ENCODE measurements around the gene GPR141.
"Not testable (repeated sequence)": the region's sequence is repeated elsewhere in the genome, so short reads cannot be mapped to it uniquely, and the experiment has no call there.

GPR141 gene

DNA sequence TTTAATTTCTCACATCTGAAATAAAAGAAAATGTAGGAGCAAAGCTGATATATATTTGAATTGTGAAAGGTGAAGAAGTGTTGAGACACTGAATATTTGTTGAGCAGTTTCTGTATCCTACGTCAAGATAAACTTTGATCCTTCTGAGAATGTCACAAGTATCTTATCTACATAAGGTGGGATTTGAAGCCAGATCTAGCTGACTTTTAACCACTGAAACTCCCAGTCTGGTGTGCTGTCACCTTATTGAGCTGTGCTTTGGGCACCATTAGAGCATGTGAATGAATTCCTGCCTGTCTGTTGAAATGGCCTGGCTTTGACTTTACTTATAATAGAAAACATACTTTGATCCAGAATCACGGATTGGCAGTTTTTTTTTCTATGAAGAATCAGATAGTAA is 15.2 kb downstream of the GPR141 start:
- Histone ChIP-seq H2AK5ac (ENCODE audit: low read length) (no peak overlapping the region), H2BK120ac (ENCODE audit: insufficient read depth, low read length, poor library complexity) (no peak overlapping the region), H3K4me2 (ENCODE audit: low read length) (no peak overlapping the region), H3K79me2 (ENCODE audit: control insufficient read depth, insufficient read depth, low read length, poor library complexity) (no peaks in the 10 kb centered on the region), H3K9ac (ENCODE audit: low read length) (no peak overlapping the region), H3K27ac (ENCODE audit: low read depth, low read length) (no peak overlapping the region), H3K9me3 (ENCODE audit: insufficient read depth, low read depth, low read length) (no peaks in the 10 kb centered on the region), H4K91ac (ENCODE audit: low read depth, low read length) (no peak overlapping the region), H2BK12ac (ENCODE audit: low read length) (no peak overlapping the region), H3K4me3 (ENCODE audit: low read depth, low read length) (no peak overlapping the region), H3K18ac (ENCODE audit: low read length) (no peak overlapping the region), H3K79me1 (ENCODE audit: low read length) (no peaks in the 10 kb centered on the region), H3K4me1 (ENCODE audit: control insufficient read depth in 1 of 2, insufficient read depth in 2 of 2, low read length in 2 of 2) (peaks cover 5 to 7% of the 10 kb centered on the region in 2 experiments), H3K23ac (ENCODE audit: low read length) (no peak overlapping the region), H2AFZ (ENCODE audit: insufficient read depth, low read length, poor library complexity) (no peak overlapping the region), H3K4ac (ENCODE audit: low read depth, low read length) (no peak overlapping the region), H2BK5ac (ENCODE audit: low read depth, low read length, poor library complexity) (no peak overlapping the region), H3K36me3 (ENCODE audit: control insufficient read depth in 1 of 2, insufficient read depth in 2 of 2, low read length in 2 of 2) (no peaks in the 10 kb centered on the region), H3K14ac (ENCODE audit: low read length) (no peak overlapping the region), H3K27me3 (ENCODE audit: insufficient read depth, low read length) (no peaks in the 10 kb centered on the region), H4K12ac (ENCODE audit: low read depth, low read length) (no peak overlapping the region), H4K8ac (ENCODE audit: low read depth, low read length) (no peak overlapping the region)
- no CpG with 5 or more reads among the region's 2 CpGs for WGBS (ENCODE audit: extremely low coverage, insufficient coverage, insufficient read length)
- DNase-seq = no peak

DNA sequence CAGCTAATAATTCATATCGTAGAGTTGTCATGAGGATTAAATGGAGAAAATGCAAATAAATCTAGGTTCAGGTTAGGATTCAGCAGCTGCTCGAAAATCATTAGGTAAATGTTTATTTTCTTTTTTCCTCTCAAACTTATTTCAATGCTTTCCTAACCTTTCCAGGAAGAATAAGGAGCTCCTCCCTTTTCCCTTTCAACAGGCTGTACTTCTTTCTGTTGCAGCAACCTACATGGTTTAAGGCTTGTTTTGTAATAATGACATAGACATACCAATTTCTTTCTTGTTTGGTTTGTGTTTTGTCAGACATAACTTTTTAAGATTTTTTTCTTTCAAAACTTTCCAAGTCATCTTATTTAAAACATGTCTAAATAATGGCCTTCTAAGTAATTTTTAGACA is 18.2 kb downstream of the GPR141 start:
- Histone ChIP-seq H3K9ac (ENCODE audit: low read length) (no peak overlapping the region), H4K8ac (ENCODE audit: low read depth, low read length) (no peak overlapping the region), H2BK5ac (ENCODE audit: low read depth, low read length, poor library complexity) (no peak overlapping the region), H4K12ac (ENCODE audit: low read depth, low read length) (no peak overlapping the region), H2BK120ac (ENCODE audit: insufficient read depth, low read length, poor library complexity) (no peak overlapping the region), H3K14ac (ENCODE audit: low read length) (no peak overlapping the region), H2BK12ac (ENCODE audit: low read length) (no peak overlapping the region), H3K23ac (ENCODE audit: low read length) (no peak overlapping the region), H3K4me1 (ENCODE audit: control insufficient read depth in 1 of 2, insufficient read depth in 2 of 2, low read length in 2 of 2) (no peaks in the 10 kb centered on the region), H3K18ac (ENCODE audit: low read length) (no peak overlapping the region), H3K27ac (ENCODE audit: low read depth, low read length) (no peak overlapping the region), H2AK5ac (ENCODE audit: low read length) (no peak overlapping the region), H4K91ac (ENCODE audit: low read depth, low read length) (no peak overlapping the region), H3K4me3 (ENCODE audit: low read depth, low read length) (no peak overlapping the region), H3K36me3 (ENCODE audit: control insufficient read depth in 1 of 2, insufficient read depth in 2 of 2, low read length in 2 of 2) (no peaks in the 10 kb centered on the region), H3K79me1 (ENCODE audit: low read length) (no peaks in the 10 kb centered on the region), H3K27me3 (ENCODE audit: insufficient read depth, low read length) (no peaks in the 10 kb centered on the region), H3K9me3 (ENCODE audit: insufficient read depth, low read depth, low read length) (no peaks in the 10 kb centered on the region), H3K4ac (ENCODE audit: low read depth, low read length) (no peak overlapping the region), H3K4me2 (ENCODE audit: low read length) (no peak overlapping the region), H2AFZ (ENCODE audit: insufficient read depth, low read length, poor library complexity) (no peak overlapping the region), H3K79me2 (ENCODE audit: control insufficient read depth, insufficient read depth, low read length, poor library complexity) (no peaks in the 10 kb centered on the region)
- WGBS (ENCODE audit: extremely low coverage, insufficient coverage, insufficient read length) = no CpG with 5 or more reads among the region's 2 CpGs
- no peak for DNase-seq

DNA sequence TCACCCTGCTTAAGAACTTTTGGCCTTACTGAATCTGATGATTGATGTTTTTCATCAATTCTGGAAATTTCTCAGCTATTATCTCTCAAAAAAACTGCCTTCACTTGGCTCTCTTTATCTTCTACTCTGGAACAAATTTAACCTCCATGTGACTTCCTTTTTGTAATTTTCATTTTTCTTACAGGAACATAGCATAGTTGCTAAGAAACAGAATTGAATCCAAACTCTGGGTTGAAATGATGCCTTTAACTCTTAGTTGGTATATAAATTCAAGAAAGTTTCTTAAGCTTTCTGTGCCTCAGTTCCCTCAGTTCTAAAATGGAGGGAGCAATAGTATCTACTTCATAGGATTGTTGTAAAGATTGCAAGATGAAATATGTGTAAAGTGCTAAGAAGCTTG is 19.8 kb downstream of the GPR141 start:
- no peak overlapping the region for H3K4me2 ChIP-seq (ENCODE audit: low read length)
- H2AFZ ChIP-seq (ENCODE audit: insufficient read depth, low read length, poor library complexity) = no peak overlapping the region
- no peaks in the 10 kb centered on the region for H3K9me3 ChIP-seq (ENCODE audit: insufficient read depth, low read depth, low read length)
- H3K9ac ChIP-seq (ENCODE audit: low read length) = no peak overlapping the region
- no peaks in the 10 kb centered on the region for H3K36me3 ChIP-seq (ENCODE audit: control insufficient read depth in 1 of 2, insufficient read depth in 2 of 2, low read length in 2 of 2)
- H3K27ac ChIP-seq (ENCODE audit: low read depth, low read length) = no peak overlapping the region
- no peak overlapping the region for H2BK12ac ChIP-seq (ENCODE audit: low read length)
- H2BK5ac ChIP-seq (ENCODE audit: low read depth, low read length, poor library complexity) = no peak overlapping the region
- no peak overlapping the region for H3K4me3 ChIP-seq (ENCODE audit: low read depth, low read length)
- no peaks in the 10 kb centered on the region for H3K79me1 ChIP-seq (ENCODE audit: low read length)
- no peak overlapping the region for H2AK5ac ChIP-seq (ENCODE audit: low read length)
- no peak overlapping the region for H4K91ac ChIP-seq (ENCODE audit: low read depth, low read length)
- H3K14ac ChIP-seq (ENCODE audit: low read length) = no peak overlapping the region
- no peaks in the 10 kb centered on the region for H3K79me2 ChIP-seq (ENCODE audit: control insufficient read depth, insufficient read depth, low read length, poor library complexity)
- H2BK120ac ChIP-seq (ENCODE audit: insufficient read depth, low read length, poor library complexity) = no peak overlapping the region
- H3K4me1 ChIP-seq (ENCODE audit: control insufficient read depth in 1 of 2, insufficient read depth in 2 of 2, low read length in 2 of 2) = no peaks in the 10 kb centered on the region
- no peak for DNase-seq
- H3K27me3 ChIP-seq (ENCODE audit: insufficient read depth, low read length) = no peaks in the 10 kb centered on the region
- no peak overlapping the region for H4K8ac ChIP-seq (ENCODE audit: low read depth, low read length)
- no peak overlapping the region for H4K12ac ChIP-seq (ENCODE audit: low read depth, low read length)
- no peak overlapping the region for H3K23ac ChIP-seq (ENCODE audit: low read length)
- H3K18ac ChIP-seq (ENCODE audit: low read length) = no peak overlapping the region
- no peak overlapping the region for H3K4ac ChIP-seq (ENCODE audit: low read depth, low read length)

DNA sequence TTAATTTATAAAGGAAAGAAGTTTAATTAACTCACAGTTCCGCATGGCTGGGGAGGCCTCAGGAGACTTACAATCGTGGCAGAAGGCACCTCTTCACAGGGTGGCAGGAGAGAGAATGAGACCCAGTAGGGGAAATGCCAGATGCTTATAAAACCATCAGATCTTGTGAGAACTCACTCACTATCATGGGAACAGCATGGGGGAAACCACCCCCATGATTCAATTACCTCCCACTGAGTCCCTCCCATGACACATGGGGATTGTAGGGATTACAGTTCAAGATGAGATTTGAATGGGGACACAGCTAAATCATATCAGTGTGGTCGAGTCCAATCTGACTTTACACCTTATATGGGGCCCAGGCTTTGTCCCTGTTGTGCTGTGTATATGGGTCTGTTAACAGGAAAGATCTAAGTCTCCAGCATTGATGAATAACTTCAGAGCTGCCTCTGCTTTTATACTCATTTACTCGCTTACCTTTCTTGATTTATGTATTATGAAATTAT is 20.8 kb downstream of the GPR141 start:
- not testable (repeated sequence) for DNase-seq; H2BK5ac ChIP-seq (ENCODE audit: low read depth, low read length, poor library complexity); H3K79me1 ChIP-seq (ENCODE audit: low read length); H3K4ac ChIP-seq (ENCODE audit: low read depth, low read length); H3K18ac ChIP-seq (ENCODE audit: low read length); H2BK12ac ChIP-seq (ENCODE audit: low read length); H2AK5ac ChIP-seq (ENCODE audit: low read length); H3K79me2 ChIP-seq (ENCODE audit: control insufficient read depth, insufficient read depth, low read length, poor library complexity); H3K4me1 ChIP-seq (ENCODE audit: control insufficient read depth in 1 of 2, insufficient read depth in 2 of 2, low read length in 2 of 2); H2BK120ac ChIP-seq (ENCODE audit: insufficient read depth, low read length, poor library complexity); H3K27ac ChIP-seq (ENCODE audit: low read depth, low read length); H3K4me3 ChIP-seq (ENCODE audit: low read depth, low read length); H3K9ac ChIP-seq (ENCODE audit: low read length); H3K14ac ChIP-seq (ENCODE audit: low read length); H3K27me3 ChIP-seq (ENCODE audit: insufficient read depth, low read length); H2AFZ ChIP-seq (ENCODE audit: insufficient read depth, low read length, poor library complexity); H3K23ac ChIP-seq (ENCODE audit: low read length); H4K91ac ChIP-seq (ENCODE audit: low read depth, low read length); H3K36me3 ChIP-seq (ENCODE audit: control insufficient read depth in 1 of 2, insufficient read depth in 2 of 2, low read length in 2 of 2); H3K4me2 ChIP-seq (ENCODE audit: low read length); H3K9me3 ChIP-seq (ENCODE audit: insufficient read depth, low read depth, low read length); H4K8ac ChIP-seq (ENCODE audit: low read depth, low read length); H4K12ac ChIP-seq (ENCODE audit: low read depth, low read length)
- no CpG with 5 or more reads among the region's 4 CpGs for WGBS (ENCODE audit: extremely low coverage, insufficient coverage, insufficient read length)
